Hematopoietic multipotent progenitor cell treated with erythropoietin and hydrocortisone succinate and interleukin-3 and kit ligand, for 4 days (in vitro differentiated cells): ENCODE data around the gene SC5D.

ENCODE experiments used
- DNase-seq: peaks from one replicate; pipeline ENCODE4 v3.0.0-alpha.2; 2015

SC5D gene

GRCh38 chr11:121292495-121293287, at the start of gene SC5D:
Gene SC5D (plus strand): TSS chr11:121292771. CDS start chr11:121303376, 10,605 bp downstream.
- peak; percentile 97 for DNase-seq

GRCh38 chr11:121244884-121245283, 47.7 kb upstream of the SC5D start:
- DNase-seq, result no peak

- no peak for DNase-seq
Measured at GRCh38 chr11:121246021-121246768, 46.4 kb upstream of the SC5D start.

- no peak for DNase-seq
Measured at GRCh38 chr11:121246769-121247035, 45.9 kb upstream of the SC5D start.

GRCh38 chr11:121248496-121248895, 44.1 kb upstream of the SC5D start:
- no peak for DNase-seq

GRCh38 chr11:121249039-121249663, 43.4 kb upstream of the SC5D start:
- DNase-seq, result peak; percentile 78

- DNase-seq, result no peak
Measured at GRCh38 chr11:121250843-121251242, 41.7 kb upstream of the SC5D start.

GRCh38 chr11:121253951-121254350, 38.6 kb upstream of the SC5D start:
- DNase-seq, result no peak

GRCh38 chr11:121254756-121255155, 37.8 kb upstream of the SC5D start:
- DNase-seq, result no peak

- DNase-seq, result no peak
Measured at GRCh38 chr11:121255473-121256125, 37.0 kb upstream of the SC5D start.

- peak; percentile 93 for DNase-seq
Measured at GRCh38 chr11:121257289-121257688, 35.3 kb upstream of the SC5D start.

GRCh38 chr11:121257976-121258375, 34.6 kb upstream of the SC5D start:
- DNase-seq, result no peak

- DNase-seq, result no peak
Measured at GRCh38 chr11:121265586-121265985, 27.0 kb upstream of the SC5D start.

GRCh38 chr11:121268581-121268980, 24.0 kb upstream of the SC5D start:
- DNase-seq, result peak; percentile 64

- DNase-seq, result no peak
Measured at GRCh38 chr11:121270001-121270678, 22.4 kb upstream of the SC5D start.

- no peak for DNase-seq
Measured at GRCh38 chr11:121274332-121274991, 18.1 kb upstream of the SC5D start.

GRCh38 chr11:121281698-121282097, 10.9 kb upstream of the SC5D start:
- no peak for DNase-seq

GRCh38 chr11:121282386-121282785, 10.2 kb upstream of the SC5D start:
- peak; percentile 41 for DNase-seq

- no peak for DNase-seq
Measured at GRCh38 chr11:121282886-121283502, 9.6 kb upstream of the SC5D start.

- no peak for DNase-seq
Measured at GRCh38 chr11:121291319-121291718, 1.3 kb upstream of the SC5D start.

GRCh38 chr11:121291896-121292494, 576 bp upstream of the SC5D start:
- DNase-seq, result peak; percentile 67

GRCh38 chr11:121293288-121293594, 670 bp downstream of the SC5D start:
- DNase-seq, result no peak
